LNCaP clone FGC (cell line): ENCODE data around the gene DCLK1.

ENCODE experiments used
- DNase-seq: peaks from one replicate; pipeline ENCODE4 v3.0.0-alpha.2; 2011; ENCODE audit warnings: low read depth
- H3K4me3 ChIP-seq: 2 replicates; pipeline ENCODE4 v1.5.1; 2011; ENCODE audit warnings: mild to moderate bottlenecking, low read depth, low read length, control low read depth
- TF ChIP-seq, protein P1 (sequence below): IDR thresholded peaks from 2 replicates; pipeline ENCODE4 v1.5.1; 2012; ENCODE audit warnings: mild to moderate bottlenecking; ENCODE audit not compliant: control insufficient read depth, insufficient read depth; ENCODE audit errors: extremely low read depth

The DCLK1 gene

GRCh38 chr13:36124236-36124822 lies 6.9 kb downstream of the DCLK1 start:
- TF ChIP-seq, protein P1, sequence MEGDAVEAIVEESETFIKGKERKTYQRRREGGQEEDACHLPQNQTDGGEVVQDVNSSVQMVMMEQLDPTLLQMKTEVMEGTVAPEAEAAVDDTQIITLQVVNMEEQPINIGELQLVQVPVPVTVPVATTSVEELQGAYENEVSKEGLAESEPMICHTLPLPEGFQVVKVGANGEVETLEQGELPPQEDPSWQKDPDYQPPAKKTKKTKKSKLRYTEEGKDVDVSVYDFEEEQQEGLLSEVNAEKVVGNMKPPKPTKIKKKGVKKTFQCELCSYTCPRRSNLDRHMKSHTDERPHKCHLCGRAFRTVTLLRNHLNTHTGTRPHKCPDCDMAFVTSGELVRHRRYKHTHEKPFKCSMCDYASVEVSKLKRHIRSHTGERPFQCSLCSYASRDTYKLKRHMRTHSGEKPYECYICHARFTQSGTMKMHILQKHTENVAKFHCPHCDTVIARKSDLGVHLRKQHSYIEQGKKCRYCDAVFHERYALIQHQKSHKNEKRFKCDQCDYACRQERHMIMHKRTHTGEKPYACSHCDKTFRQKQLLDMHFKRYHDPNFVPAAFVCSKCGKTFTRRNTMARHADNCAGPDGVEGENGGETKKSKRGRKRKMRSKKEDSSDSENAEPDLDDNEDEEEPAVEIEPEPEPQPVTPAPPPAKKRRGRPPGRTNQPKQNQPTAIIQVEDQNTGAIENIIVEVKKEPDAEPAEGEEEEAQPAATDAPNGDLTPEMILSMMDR: no peak
- DNase-seq: no peak
- no peak overlapping the region for H3K4me3 ChIP-seq

DNA sequence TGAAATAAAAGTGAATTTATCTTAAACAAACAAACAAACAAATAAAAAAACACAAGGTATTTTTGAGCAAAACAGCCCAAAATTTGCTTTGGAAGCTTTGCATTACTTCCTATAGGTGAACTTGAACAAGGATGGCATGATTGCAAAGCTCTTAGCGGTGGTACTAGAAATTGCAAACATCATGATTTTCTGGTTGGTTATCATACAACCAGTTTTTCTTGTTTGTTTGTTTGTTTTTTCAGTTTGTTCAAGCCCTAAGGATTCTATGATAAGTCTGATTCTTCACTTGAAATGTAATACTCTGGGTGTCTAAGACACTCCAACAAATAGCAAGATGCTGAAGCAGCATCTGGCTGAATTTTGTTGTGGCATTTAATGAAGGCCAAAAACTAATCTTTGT lies 15.9 kb downstream of the DCLK1 start:
- TF ChIP-seq, protein P1: no peak
- DNase-seq: no peak

DNA sequence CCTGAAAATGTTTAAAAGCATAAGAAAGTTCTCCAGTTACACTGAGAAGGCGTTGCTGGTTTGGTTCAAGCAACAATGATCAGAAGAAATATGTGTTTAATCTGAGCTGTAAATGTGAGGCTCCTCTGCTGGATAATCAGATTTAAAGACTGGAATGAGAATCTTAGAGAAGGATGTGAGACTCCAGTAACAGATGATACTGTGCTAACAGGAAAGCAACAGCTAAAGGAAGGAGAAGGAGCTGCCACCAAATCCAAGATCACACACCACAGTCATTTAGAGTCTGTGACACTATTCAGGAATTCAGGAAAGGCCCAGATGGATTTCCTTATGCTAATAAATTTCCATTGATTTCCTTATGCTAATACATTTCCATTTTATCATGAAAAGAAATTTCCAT lies 16.9 kb downstream of the DCLK1 start:
- DNase-seq: no peak
- no peak overlapping the region for H3K4me3 ChIP-seq
- TF ChIP-seq, protein P1: no peak

More for the DNA sequence above, 15.9 kb downstream of the DCLK1 start:
- H3K4me3 ChIP-seq: no peak overlapping the region

- TF ChIP-seq, protein P1: no peak
- H3K4me3 ChIP-seq: no peak overlapping the region
- no peak for DNase-seq
Observed at GRCh38 chr13:36108954-36109353, 22.2 kb downstream of the DCLK1 start.

- H3K4me3 ChIP-seq: no peak overlapping the region
- DNase-seq: no peak
- TF ChIP-seq, protein P1: no peak
Observed at GRCh38 chr13:36108342-36108741, 22.8 kb downstream of the DCLK1 start.

DNA sequence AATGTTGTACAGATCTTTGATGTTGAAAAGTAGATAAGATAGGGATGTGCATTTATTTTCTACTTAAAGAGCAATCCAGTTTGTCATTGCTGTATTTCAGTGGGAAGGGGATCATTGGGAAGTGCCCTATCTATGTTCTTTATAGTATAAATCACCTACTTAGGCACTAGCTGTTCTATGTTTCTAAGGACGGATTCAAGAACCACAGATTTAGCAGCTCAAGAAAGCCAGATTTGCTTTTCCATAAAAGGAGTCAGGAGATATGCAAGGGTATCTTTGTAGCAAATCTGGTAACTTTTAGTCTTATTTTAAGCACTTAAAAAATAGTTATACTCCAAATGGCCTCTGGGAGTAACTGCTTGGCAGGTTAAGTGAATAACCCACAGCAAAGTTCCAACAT lies 23.7 kb downstream of the DCLK1 start:
- no peak for DNase-seq
- TF ChIP-seq, protein P1: no peak
- H3K4me3 ChIP-seq: no peak overlapping the region

DNA sequence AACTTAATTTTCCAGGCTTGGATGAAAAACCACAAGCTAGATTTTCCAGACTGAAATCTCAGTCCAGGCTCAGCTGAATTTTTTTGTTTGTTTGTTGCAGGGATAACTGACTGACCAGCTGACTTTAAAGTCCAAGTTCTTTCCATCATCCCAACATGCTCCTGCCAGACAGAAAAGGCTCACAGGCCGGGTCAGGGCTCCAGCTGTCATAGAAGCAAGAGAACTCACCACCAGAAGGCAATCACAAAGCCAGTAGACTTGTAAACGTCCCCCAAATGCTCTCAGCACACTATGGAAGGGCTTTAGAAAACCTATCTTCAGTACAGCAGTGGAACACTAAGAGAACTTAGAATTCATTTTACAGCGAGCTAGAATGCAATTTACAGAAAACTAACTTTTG lies 25.5 kb downstream of the DCLK1 start:
- DNase-seq: no peak
- TF ChIP-seq, protein P1: no peak
- no peak overlapping the region for H3K4me3 ChIP-seq
